GM15510 (cell line): ENCODE data around the gene PATJ.

ENCODE experiments used
- POLR2A ChIP-seq: IDR thresholded peaks from 3 replicates; pipeline ENCODE4 v1.6.1; 2011; ENCODE audit warnings: borderline replicate concordance; ENCODE audit not compliant: insufficient read length; ENCODE audit errors: extremely low read depth

Gene PATJ

GRCh38 chr1:62144238-62144831 lies 402.1 kb downstream of the PATJ start:
- no peak for TF ChIP-seq POLR2A

GRCh38 chr1:62159940-62160348 lies 417.7 kb downstream of the PATJ start:
- no peak for TF ChIP-seq POLR2A

GRCh38 chr1:62161711-62162110 lies 419.4 kb downstream of the PATJ start:
- no peak for TF ChIP-seq POLR2A

DNA sequence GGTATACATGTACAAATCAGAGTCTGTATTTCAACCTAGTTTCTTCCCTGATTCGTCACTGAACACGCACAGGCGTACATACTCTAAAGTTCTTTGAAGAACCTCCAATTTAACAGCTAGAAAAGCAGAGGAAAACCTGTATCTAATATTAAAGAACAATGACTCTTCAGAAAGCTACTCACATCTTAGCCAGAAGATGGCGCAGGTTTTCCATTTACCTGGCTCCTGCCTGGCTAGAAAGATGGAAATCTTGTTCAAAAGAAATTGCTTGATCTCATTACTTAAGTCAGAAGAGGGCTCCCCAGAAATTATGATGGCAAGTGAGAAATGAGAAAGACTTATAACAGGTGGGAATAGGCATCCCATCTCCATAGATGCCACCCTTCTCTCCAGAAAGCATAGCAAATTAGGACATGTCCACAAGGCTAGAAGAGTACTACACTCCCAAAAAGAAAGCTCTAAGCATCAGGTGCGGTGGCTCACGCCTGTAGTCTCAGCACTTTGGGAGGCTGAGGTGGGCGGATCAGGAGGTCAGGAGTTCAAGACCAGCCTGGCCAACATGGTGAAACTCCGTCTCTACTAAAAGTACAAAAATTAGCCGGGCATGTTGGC lies 433.4 kb downstream of the PATJ start:
- TF ChIP-seq POLR2A: no peak

- TF ChIP-seq POLR2A: no peak
Observed at GRCh38 chr1:62176597-62177312, 434.5 kb downstream of the PATJ start.

DNA sequence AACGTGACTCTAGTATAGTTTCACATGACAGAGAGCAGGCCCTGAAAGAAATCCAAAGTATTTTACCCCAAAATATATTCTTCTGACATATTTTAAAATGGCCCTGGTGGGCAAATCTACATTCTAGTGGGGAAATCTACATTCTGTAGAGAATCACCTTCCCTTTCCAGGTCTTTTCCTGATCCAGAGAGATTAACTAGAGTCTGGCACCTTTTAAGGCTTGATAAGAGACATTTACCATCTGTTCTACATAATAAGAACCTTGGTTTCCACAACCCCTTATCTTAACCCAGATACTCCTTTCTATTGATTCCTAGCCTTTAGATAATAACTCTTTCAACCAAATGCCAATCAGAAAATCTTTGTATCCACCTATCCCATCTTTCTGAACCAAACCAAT lies 435.3 kb downstream of the PATJ start:
- no peak for TF ChIP-seq POLR2A

DNA sequence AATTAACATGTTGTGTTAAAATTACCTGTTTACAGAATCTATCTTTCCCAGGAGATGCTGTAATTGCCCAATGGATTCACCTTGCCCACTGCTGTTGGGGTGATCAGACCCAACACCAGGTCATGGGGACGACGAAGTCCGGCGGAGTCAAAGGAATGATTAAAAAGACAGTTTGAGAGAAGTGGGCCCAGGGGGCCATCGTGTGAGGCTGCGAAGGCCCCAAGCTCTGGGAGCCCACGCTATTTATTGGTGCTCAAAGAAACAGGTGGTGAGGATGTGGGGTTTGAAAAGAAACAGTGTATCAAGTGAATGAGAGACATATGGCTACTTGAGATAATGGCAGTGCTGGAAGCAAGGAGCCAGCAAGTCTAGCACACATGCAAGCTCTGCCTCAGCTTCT lies 436.1 kb downstream of the PATJ start:
- no peak for TF ChIP-seq POLR2A

GRCh38 chr1:62180639-62181038 lies 438.4 kb downstream of the PATJ start:
- no peak for TF ChIP-seq POLR2A

- no peak for TF ChIP-seq POLR2A
Observed at GRCh38 chr1:62181532-62181931, 439.3 kb downstream of the PATJ start.

GRCh38 chr1:62184336-62184735 lies 442.1 kb downstream of the PATJ start:
- no peak for TF ChIP-seq POLR2A

DNA sequence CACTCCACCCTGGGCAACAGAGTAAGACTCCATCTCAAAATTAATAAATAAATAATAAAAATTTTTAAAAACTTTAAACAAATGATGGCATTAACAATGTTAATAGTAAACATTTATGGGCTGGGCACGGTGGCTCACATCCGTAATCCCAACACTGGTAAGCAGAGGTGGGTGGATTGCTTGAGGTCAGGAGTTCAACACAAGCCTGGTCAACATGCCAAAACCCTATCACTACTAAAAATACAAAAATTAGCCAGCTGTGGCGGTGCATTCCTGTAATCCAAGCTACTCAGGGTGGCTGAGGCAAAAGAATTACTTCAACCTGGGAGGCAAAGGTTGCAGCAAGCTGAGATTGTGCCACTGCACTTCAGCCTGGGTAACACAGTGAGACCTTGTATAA lies 443.4 kb downstream of the PATJ start:
- TF ChIP-seq POLR2A: no peak

GRCh38 chr1:62187548-62187947 lies 445.3 kb downstream of the PATJ start:
- no peak for TF ChIP-seq POLR2A

- TF ChIP-seq POLR2A: no peak
Observed at GRCh38 chr1:62188111-62188510, 445.8 kb downstream of the PATJ start.

- no peak for TF ChIP-seq POLR2A
Observed at GRCh38 chr1:62194651-62195544, 452.6 kb downstream of the PATJ start, which contains the start of gene L1TD1. TSS of gene L1TD1 (plus strand) at chr1:62194849. CDS start at chr1:62206629, 11,780 bp downstream.
